ENCODE results near the gene HIVEP3.

Gene HIVEP3

GRCh38 chr1:41588334-41588875, 330.3 kb downstream of the HIVEP3 start:
- Histone ChIP-seq H4K8ac (ENCODE audit: low read depth, low read length) (no peak overlapping the region), H2AFZ (ENCODE audit: low read length) (no peak overlapping the region), H3K27ac (replicated peaks; ENCODE audit: low read length) (no peak overlapping the region), H3K4me2 (ENCODE audit: insufficient read depth, low read length, poor library complexity, severe bottlenecking) (no peak overlapping the region), H4K91ac (ENCODE audit: low read depth, low read length, poor library complexity) (no peak overlapping the region), H3K4me3 (ENCODE audit: low read length in 2 of 2) (no peak overlapping the region), H3K9ac (ENCODE audit: low read depth, low read length, poor library complexity) (no peak overlapping the region), H2BK15ac (ENCODE audit: low read length) (no peak overlapping the region), H3K36me3 (replicated peaks in 1 of 2; ENCODE audit: control insufficient read depth in 2 of 2, insufficient read depth in 2 of 2, low read length in 2 of 2) (no peaks in the 10 kb centered on the region), H3K23ac (ENCODE audit: low read depth, low read length, poor library complexity) (peak overlapping the region; percentile 21), H3K9me3 (replicated peaks in 1 of 2; ENCODE audit: control insufficient read depth in 2 of 2, insufficient read depth in 1 of 2, low read depth in 1 of 2, low read length in 2 of 2) (no peaks in the 10 kb centered on the region), H2BK120ac (ENCODE audit: low read depth, low read length) (no peak overlapping the region), H3K18ac (ENCODE audit: low read length) (peak overlapping the region; percentile 23), H2BK12ac (ENCODE audit: low read length) (no peak overlapping the region), H3K14ac (ENCODE audit: low read length) (no peak overlapping the region), H3K4ac (ENCODE audit: low read length) (no peak overlapping the region), H2BK5ac (ENCODE audit: low read length) (no peak overlapping the region), H2AK5ac (ENCODE audit: low read depth, low read length) (no peak overlapping the region), H3K27me3 (ENCODE audit: control insufficient read depth in 3 of 3, insufficient read depth in 3 of 3, low read depth in 1 of 3, low read length in 3 of 3) (no peaks in the 10 kb centered on the region), H3K79me1 (ENCODE audit: low read depth, low read length) (no peaks in the 10 kb centered on the region), H3K4me1 (ENCODE audit: control insufficient read depth in 2 of 2, insufficient read depth in 1 of 2, low read depth in 1 of 2, low read length in 2 of 2) (no peaks in the 10 kb centered on the region)
- no CpG with 5 or more reads among the region's 5 CpGs for whole genome bisulfite sequencing, 2 donors (ENCODE audit: extremely low coverage in 2 of 2, insufficient read length in 2 of 2, insufficient replicate concordance in 1 of 2)
- DNase-seq (ENCODE audit: low spot score): no peak

DNA sequence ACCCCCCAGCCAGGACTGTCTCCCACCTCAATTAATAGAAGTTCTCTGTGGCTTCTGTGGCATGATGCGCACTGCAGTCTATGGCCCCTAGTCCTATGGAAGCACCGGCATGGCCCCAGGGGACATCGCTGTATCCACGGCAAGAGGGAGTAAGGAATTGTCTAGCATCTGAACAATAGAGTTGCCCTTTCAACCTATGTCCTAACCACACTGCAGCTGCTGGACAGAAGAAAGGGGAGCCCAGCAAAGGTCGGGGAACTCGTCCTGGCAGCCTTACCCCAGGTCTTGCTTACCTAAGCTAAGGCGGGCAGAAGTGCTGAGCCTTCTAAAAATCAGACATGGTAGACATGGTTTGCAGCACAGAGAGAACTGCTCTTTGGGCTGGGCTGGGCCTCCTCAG, 330.9 kb downstream of the HIVEP3 start:
- Histone ChIP-seq H2BK120ac (ENCODE audit: low read depth, low read length) (no peak overlapping the region), H3K79me1 (ENCODE audit: low read depth, low read length) (no peaks in the 10 kb centered on the region), H4K91ac (ENCODE audit: low read depth, low read length, poor library complexity) (no peak overlapping the region), H3K27ac (replicated peaks; ENCODE audit: low read length) (no peak overlapping the region), H2AK5ac (ENCODE audit: low read depth, low read length) (no peak overlapping the region), H3K23ac (ENCODE audit: low read depth, low read length, poor library complexity) (no peak overlapping the region), H3K4ac (ENCODE audit: low read length) (no peak overlapping the region), H4K8ac (ENCODE audit: low read depth, low read length) (no peak overlapping the region), H3K36me3 (replicated peaks in 1 of 2; ENCODE audit: control insufficient read depth in 2 of 2, insufficient read depth in 2 of 2, low read length in 2 of 2) (no peaks in the 10 kb centered on the region), H3K4me2 (ENCODE audit: insufficient read depth, low read length, poor library complexity, severe bottlenecking) (no peak overlapping the region), H3K4me1 (ENCODE audit: control insufficient read depth in 2 of 2, insufficient read depth in 1 of 2, low read depth in 1 of 2, low read length in 2 of 2) (no peaks in the 10 kb centered on the region), H3K14ac (ENCODE audit: low read length) (no peak overlapping the region), H3K18ac (ENCODE audit: low read length) (no peak overlapping the region), H3K4me3 (ENCODE audit: low read length in 2 of 2) (no peak overlapping the region), H3K9ac (ENCODE audit: low read depth, low read length, poor library complexity) (no peak overlapping the region), H2AFZ (ENCODE audit: low read length) (no peak overlapping the region), H3K9me3 (replicated peaks in 1 of 2; ENCODE audit: control insufficient read depth in 2 of 2, insufficient read depth in 1 of 2, low read depth in 1 of 2, low read length in 2 of 2) (no peaks in the 10 kb centered on the region), H2BK12ac (ENCODE audit: low read length) (no peak overlapping the region), H2BK5ac (ENCODE audit: low read length) (no peak overlapping the region), H3K27me3 (ENCODE audit: control insufficient read depth in 3 of 3, insufficient read depth in 3 of 3, low read depth in 1 of 3, low read length in 3 of 3) (no peaks in the 10 kb centered on the region), H2BK15ac (ENCODE audit: low read length) (no peak overlapping the region)
- DNase-seq (ENCODE audit: low spot score): no peak
- WGBS, 2 donors (ENCODE audit: extremely low coverage in 2 of 2, insufficient read length in 2 of 2, insufficient replicate concordance in 1 of 2): no CpG with 5 or more reads among the region's 7 CpGs

GRCh38 chr1:41586230-41586629, 332.5 kb downstream of the HIVEP3 start:
- H3K18ac ChIP-seq (ENCODE audit: low read length): no peak overlapping the region
- H2BK12ac ChIP-seq (ENCODE audit: low read length): no peak overlapping the region
- no peaks in the 10 kb centered on the region for H3K79me1 ChIP-seq (ENCODE audit: low read depth, low read length)
- H2BK5ac ChIP-seq (ENCODE audit: low read length): no peak overlapping the region
- no peak overlapping the region for H4K8ac ChIP-seq (ENCODE audit: low read depth, low read length)
- no peak overlapping the region for H2BK15ac ChIP-seq (ENCODE audit: low read length)
- no peak overlapping the region for H3K27ac ChIP-seq (replicated peaks; ENCODE audit: low read length)
- H2AFZ ChIP-seq (ENCODE audit: low read length): no peak overlapping the region
- H3K4me2 ChIP-seq (ENCODE audit: insufficient read depth, low read length, poor library complexity, severe bottlenecking): no peak overlapping the region
- no peaks in the 10 kb centered on the region for H3K27me3 ChIP-seq (ENCODE audit: control insufficient read depth in 3 of 3, insufficient read depth in 3 of 3, low read depth in 1 of 3, low read length in 3 of 3)
- H3K9me3 ChIP-seq (replicated peaks in 1 of 2; ENCODE audit: control insufficient read depth in 2 of 2, insufficient read depth in 1 of 2, low read depth in 1 of 2, low read length in 2 of 2): no peaks in the 10 kb centered on the region
- H3K36me3 ChIP-seq (replicated peaks in 1 of 2; ENCODE audit: control insufficient read depth in 2 of 2, insufficient read depth in 2 of 2, low read length in 2 of 2): no peaks in the 10 kb centered on the region
- DNase-seq (ENCODE audit: low spot score): no peak
- H2AK5ac ChIP-seq (ENCODE audit: low read depth, low read length): no peak overlapping the region
- no peak overlapping the region for H4K91ac ChIP-seq (ENCODE audit: low read depth, low read length, poor library complexity)
- no peak overlapping the region for H3K14ac ChIP-seq (ENCODE audit: low read length)
- WGBS, 2 donors (ENCODE audit: extremely low coverage in 2 of 2, insufficient read length in 2 of 2, insufficient replicate concordance in 1 of 2): no CpG with 5 or more reads among the region's 5 CpGs
- H3K9ac ChIP-seq (ENCODE audit: low read depth, low read length, poor library complexity): no peak overlapping the region
- H3K4me1 ChIP-seq (ENCODE audit: control insufficient read depth in 2 of 2, insufficient read depth in 1 of 2, low read depth in 1 of 2, low read length in 2 of 2): no peaks in the 10 kb centered on the region
- no peak overlapping the region for H3K4ac ChIP-seq (ENCODE audit: low read length)
- H3K4me3 ChIP-seq (ENCODE audit: low read length in 2 of 2): no peak overlapping the region
- H3K23ac ChIP-seq (ENCODE audit: low read depth, low read length, poor library complexity): no peak overlapping the region
- H2BK120ac ChIP-seq (ENCODE audit: low read depth, low read length): no peak overlapping the region

DNA sequence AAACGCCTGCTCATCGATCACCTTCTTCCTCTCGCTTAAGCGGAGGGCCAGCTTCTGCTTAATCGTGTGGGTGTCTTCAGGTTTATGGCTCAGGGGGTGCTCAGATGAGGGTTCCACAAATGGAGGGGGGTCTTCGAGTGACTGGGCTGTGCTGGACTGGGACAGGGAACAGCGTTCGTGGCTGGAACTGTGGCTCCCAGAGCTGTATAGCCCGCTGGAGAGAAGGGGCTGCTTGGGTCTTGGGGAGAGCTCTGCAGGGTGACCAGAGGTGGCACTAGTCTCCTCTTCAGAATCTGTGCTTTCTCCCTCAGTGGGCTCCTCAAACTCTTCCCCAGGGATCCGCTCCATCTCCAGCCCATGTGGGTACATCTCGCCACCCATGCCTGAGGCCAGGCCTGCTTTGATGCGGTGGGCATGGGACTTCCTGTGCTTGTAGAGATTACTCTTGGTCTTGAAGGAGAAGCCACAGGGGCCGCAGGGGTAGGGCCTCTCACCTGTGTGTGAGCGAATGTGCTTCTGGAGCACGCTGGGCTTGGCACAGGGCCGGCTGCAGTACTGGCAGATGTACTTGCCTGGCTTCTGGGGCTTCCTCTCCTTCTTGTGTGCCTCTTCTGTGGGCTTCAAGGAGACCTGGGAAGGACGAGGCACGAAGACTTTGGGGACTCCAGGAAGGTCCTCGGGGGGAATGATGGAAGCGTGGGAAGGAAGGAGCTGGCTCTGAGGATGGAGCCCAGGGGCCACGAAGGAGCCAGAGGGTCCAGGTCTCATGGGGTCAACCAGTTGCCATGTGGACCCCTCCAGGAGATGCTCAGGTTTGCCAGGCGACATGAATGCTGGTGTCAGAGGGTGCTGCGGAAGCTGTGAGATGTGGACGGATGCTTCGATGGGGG, 334.8 kb downstream of the HIVEP3 start:
- Histone ChIP-seq H3K9ac (ENCODE audit: low read depth, low read length, poor library complexity) (no peak overlapping the region), H2BK120ac (ENCODE audit: low read depth, low read length) (no peak overlapping the region), H3K27me3 (ENCODE audit: control insufficient read depth in 3 of 3, insufficient read depth in 3 of 3, low read depth in 1 of 3, low read length in 3 of 3) (no peaks in the 10 kb centered on the region), H3K9me3 (replicated peaks in 1 of 2; ENCODE audit: control insufficient read depth in 2 of 2, insufficient read depth in 1 of 2, low read depth in 1 of 2, low read length in 2 of 2) (peaks cover 0 to 2% of the 10 kb centered on the region in 2 donors), H2BK5ac (ENCODE audit: low read length) (no peak overlapping the region), H3K79me1 (ENCODE audit: low read depth, low read length) (no peaks in the 10 kb centered on the region), H2BK12ac (ENCODE audit: low read length) (no peak overlapping the region), H3K4me1 (ENCODE audit: control insufficient read depth in 2 of 2, insufficient read depth in 1 of 2, low read depth in 1 of 2, low read length in 2 of 2) (no peaks in the 10 kb centered on the region), H3K27ac (replicated peaks; ENCODE audit: low read length) (no peak overlapping the region), H3K36me3 (replicated peaks in 1 of 2; ENCODE audit: control insufficient read depth in 2 of 2, insufficient read depth in 2 of 2, low read length in 2 of 2) (no peaks in the 10 kb centered on the region), H4K91ac (ENCODE audit: low read depth, low read length, poor library complexity) (no peak overlapping the region), H3K23ac (ENCODE audit: low read depth, low read length, poor library complexity) (peak overlapping the region; percentile 49), H3K4me2 (ENCODE audit: insufficient read depth, low read length, poor library complexity, severe bottlenecking) (no peak overlapping the region), H3K4ac (ENCODE audit: low read length) (no peak overlapping the region), H2AFZ (ENCODE audit: low read length) (no peak overlapping the region), H3K18ac (ENCODE audit: low read length) (no peak overlapping the region), H2BK15ac (ENCODE audit: low read length) (no peak overlapping the region), H4K8ac (ENCODE audit: low read depth, low read length) (no peak overlapping the region), H3K14ac (ENCODE audit: low read length) (no peak overlapping the region), H3K4me3 (ENCODE audit: low read length in 2 of 2) (no peak overlapping the region), H2AK5ac (ENCODE audit: low read depth, low read length) (no peak overlapping the region)
- no peak for DNase-seq (ENCODE audit: low spot score)
- no CpG with 5 or more reads among the region's 25 CpGs for WGBS, 2 donors (ENCODE audit: extremely low coverage in 2 of 2, insufficient read length in 2 of 2, insufficient replicate concordance in 1 of 2)
